ENCODE results near the gene TAF6L.
A peak's percentile ranks its signal among the peaks of the same experiment; 100 is the strongest.
"Not testable (repeated sequence)": the region's sequence is repeated elsewhere in the genome, so short reads cannot be mapped to it uniquely, and the experiment has no call there.

The TAF6L gene, protein sequence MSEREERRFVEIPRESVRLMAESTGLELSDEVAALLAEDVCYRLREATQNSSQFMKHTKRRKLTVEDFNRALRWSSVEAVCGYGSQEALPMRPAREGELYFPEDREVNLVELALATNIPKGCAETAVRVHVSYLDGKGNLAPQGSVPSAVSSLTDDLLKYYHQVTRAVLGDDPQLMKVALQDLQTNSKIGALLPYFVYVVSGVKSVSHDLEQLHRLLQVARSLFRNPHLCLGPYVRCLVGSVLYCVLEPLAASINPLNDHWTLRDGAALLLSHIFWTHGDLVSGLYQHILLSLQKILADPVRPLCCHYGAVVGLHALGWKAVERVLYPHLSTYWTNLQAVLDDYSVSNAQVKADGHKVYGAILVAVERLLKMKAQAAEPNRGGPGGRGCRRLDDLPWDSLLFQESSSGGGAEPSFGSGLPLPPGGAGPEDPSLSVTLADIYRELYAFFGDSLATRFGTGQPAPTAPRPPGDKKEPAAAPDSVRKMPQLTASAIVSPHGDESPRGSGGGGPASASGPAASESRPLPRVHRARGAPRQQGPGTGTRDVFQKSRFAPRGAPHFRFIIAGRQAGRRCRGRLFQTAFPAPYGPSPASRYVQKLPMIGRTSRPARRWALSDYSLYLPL

GRCh38 chr11:62771144-62772021 lies at the start of gene TAF6L:
TSS of gene TAF6L (plus strand) at chr11:62771396. CDS start at chr11:62775784, 4,388 bp downstream.
- DNase-seq = peak; percentile 97

DNA sequence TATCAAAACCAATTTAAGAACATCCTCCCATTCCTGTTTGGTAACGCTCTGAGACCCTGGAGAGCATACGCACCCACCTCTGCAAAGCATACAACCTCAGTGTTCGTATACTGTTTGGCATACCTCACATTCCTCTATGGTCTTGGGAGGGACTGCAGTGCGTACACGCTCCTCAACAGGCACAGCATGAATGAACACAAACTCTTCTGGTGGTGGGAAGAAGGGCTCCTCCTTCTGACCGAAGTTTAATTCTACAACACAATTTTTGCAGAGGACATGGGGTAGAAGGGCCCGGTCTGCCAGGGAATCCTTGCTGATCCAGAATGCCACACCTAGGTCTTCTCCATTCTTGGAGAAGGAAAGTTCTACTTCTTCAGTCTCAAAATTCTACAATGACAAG lies 49.2 kb upstream of the TAF6L start:
- no peak for DNase-seq

DNA sequence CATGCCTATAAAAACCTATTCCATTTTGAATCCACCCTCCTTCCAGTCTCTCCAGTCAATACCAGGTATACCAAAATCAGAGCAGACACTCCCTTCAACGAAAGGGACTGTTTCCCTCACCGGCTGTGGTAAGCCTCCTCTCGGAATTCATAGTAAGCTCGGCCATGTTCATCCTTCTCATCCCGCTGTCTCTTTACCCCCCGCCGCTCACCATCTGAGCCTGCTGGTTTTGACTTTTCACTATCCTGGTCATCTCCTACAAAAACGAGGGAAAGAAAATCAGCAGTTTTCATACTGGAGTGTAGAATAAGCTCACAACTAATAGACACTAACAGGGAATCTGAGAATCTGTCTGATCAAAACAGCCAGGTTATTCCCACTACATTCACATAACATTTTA lies 47.0 kb upstream of the TAF6L start:
- no peak for DNase-seq

GRCh38 chr11:62725646-62726045 lies 45.5 kb upstream of the TAF6L start:
- no peak for DNase-seq

DNA sequence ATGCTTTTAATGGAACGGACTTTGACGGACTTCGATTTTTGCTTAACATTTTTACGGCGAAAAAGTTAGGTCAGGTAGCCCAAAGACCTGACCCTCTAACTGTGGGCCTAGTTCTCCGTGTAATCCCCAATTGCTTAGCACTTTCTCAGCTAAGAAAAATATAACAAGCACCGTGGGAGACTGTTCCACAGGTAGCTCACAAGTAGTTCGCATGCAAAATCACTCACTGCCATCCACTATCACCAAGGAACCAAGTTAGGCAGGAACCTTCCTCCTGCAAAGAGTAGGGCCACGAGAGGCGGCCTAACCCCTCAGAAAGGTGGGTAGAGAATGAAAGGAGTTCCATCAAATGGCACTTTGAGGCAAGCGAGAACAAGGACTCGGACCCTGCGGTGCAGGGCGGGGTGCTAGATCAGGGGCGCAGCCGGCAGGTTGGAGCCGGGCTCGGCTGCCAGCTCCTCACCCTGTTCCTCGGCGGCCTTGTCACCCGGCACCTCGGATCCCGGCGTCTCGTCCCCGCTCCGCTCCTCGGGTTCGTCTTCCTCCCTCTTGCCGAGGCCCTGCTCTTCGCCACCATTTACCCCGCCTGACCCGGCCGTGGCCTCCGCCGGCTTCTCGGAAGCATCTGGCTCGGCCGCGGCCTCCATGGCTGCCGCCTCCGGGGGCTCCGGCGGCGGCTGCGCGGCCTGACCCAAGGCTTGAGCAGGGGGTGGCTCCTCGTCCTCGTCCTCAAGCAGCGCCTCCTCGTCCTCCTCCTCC lies 44.9 kb upstream of the TAF6L start:
- DNase-seq = no peak

- DNase-seq = no peak
Observed at GRCh38 chr11:62726915-62727164, 44.4 kb upstream of the TAF6L start.

- peak; percentile 100 for DNase-seq
Observed at GRCh38 chr11:62727165-62727871, 43.9 kb upstream of the TAF6L start, which contains the start of gene HNRNPUL2. TSS of gene HNRNPUL2 (minus strand) at chr11:62727457. CDS start at chr11:62727156, 301 bp downstream.

DNA sequence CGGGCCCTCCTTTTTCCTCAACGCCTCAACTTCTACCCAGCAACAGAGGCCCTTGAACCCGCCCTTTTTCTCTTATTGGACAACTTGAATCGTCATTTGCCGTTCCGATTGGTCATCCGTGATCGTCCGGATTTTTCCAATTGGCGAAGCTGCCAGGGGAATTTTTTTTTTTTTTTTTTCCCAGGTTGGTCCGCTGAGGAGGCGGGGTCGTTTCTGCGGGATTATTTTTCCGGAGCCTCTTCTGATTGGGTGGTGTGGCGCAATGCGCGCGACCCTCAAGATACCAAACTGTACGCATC lies 43.4 kb upstream of the TAF6L start:
- DNase-seq = peak; percentile 99

DNA sequence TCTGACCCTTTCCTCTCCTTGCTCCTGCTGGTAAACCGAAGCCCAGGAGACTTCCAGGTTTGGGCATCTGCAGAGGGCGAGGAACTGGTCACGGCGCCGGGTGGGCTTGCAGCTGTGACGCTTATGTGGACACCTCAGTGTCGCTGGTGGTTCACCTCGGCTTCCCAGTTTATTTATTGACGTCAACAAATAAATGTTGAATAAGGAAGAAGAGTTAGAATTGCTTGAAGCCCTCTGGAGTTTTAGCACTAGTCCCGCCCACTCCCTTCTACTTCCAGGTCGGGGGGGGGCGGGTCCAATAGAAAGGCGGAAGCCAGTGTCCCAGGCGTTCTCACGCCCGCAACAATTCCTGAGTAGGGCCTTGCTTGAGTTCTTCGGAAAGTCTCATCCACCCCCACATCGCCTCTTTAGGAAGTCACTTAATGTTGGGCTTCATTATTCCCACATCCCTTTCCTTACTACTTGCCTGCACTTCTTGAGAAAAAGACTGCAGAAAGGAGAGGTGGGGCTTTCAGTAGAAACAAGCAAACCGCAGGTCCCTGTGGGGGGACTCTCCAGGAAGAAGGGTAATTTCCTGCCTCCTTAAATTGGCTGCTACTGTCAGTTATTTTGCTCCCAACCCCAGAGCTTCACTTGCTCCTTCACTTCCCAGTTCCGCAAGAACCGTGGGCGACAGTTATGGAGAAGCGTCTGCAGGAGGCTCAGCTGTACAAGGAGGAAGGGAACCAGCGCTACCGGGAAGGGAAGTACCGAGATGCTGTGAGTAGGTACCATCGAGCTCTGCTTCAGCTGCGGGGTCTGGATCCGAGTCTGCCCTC lies 42.8 kb upstream of the TAF6L start, which contains the start of gene TTC9C:
Gene TTC9C (plus strand): TSS at position 316 of the 818 bp plus-strand sequence. CDS start 363 bp downstream, at position 679.
- DNase-seq = peak; percentile 93

GRCh38 chr11:62730076-62730475 lies 41.1 kb upstream of the TAF6L start:
- DNase-seq = not testable (repeated sequence)

DNA sequence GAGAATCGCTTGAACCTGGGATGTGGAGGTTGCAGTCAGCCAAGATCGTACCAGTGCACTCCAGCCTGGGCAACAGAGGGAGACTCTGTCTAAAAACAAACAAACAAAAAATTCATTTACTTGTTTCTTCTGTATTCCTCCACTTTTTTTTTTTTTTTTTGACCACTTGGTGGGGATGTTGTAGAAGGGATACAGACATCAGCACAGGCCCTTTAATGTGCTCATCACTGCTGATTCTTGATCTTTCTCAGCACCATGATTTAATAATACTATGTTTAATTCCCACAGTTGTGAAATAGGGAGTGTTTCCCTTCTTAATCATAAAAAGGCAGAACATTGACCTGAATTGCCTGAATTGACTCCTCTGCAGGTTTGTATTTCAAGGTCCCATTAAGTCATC lies 38.4 kb upstream of the TAF6L start:
- peak; percentile 59 for DNase-seq

DNA sequence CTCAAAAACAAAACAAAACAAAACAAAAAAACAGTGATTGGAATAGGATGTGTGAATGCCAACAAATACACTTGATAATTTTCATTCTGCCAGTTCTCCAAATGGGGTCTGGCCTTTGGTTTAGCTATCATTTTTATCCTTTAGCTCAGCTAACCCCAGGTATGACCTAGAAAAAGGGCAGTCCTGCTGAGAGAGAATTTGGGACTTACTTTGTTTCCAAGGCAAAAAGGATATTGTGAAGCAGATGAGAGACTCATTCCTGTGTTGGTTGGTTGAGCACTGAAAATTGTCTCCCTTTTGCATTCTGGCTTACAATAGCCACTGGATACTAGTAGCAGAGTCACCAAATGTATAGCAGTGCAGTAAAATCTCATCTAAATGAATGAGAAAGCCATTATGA lies 34.0 kb upstream of the TAF6L start:
- no peak for DNase-seq

DNA sequence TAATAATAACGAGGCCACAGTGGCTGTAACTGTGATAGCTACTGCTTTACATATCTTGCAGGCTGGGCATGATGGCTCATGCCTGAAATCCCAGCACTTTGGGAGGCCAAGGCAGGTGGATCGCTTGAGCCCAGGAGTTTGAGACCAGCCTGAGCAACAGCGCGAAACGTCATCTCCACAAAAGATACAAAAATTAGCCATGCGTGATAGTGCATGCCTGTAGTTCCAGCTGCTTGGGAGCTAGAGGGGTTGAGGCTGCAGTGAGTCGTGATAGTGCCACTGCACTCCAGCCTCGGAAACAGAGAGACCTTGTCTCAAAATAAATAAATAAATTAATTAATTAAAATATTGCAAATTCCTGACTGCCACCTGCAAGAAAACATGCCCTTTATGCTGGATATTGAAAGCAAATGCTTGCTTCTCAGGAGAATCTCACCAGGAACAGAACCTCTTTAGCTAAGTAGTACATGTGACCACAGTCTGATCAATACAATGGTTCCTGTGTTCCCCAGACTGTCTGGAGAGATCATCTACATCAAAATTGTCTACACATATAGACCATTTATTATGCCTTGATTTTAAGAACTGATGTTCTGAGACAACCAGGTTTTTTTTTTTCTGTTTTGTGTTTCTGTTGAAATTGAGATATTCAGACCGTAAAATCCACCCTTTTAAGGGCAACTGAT lies 23.6 kb upstream of the TAF6L start:
- DNase-seq = no peak

GRCh38 chr11:62749931-62750330 lies 21.3 kb upstream of the TAF6L start:
- not testable (repeated sequence) for DNase-seq

- no peak for DNase-seq
Observed at GRCh38 chr11:62752177-62752785, 18.9 kb upstream of the TAF6L start.

DNA sequence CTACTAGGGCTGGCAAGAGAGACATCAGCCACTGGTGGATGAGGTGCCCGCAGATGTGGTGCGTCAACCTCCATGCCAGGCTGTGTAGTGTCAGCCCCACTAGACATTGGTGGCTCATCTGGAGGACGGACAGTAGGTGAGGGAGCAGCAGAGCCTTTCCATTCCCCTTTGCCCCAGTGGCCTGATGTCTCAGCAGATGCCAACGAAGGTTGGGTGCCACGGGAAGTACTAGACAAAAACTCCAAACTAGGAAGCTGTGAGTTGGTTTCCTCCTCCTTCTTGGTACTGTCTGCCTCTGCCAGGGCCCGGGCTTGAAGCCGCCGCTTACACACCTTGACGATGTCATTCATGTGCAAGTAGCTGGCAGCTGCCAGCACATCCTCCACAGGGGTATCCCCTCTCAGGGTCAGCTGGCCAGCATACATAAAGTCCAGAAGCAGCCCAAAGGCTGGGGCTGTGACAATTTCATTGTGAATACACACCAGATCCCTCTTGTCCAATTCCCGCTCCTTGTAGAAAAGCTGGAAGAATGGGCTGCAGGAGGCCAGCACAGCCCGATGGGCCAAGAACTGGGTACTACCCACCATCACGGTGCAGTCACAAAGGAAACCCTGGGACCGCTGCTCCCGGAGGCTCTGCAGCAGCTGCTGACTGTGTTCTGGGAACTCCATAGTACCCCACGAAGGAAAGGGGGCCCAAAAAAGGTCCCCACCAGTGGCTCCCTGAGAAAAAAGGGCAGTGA lies 18.0 kb upstream of the TAF6L start:
- peak; percentile 4 for DNase-seq

DNA sequence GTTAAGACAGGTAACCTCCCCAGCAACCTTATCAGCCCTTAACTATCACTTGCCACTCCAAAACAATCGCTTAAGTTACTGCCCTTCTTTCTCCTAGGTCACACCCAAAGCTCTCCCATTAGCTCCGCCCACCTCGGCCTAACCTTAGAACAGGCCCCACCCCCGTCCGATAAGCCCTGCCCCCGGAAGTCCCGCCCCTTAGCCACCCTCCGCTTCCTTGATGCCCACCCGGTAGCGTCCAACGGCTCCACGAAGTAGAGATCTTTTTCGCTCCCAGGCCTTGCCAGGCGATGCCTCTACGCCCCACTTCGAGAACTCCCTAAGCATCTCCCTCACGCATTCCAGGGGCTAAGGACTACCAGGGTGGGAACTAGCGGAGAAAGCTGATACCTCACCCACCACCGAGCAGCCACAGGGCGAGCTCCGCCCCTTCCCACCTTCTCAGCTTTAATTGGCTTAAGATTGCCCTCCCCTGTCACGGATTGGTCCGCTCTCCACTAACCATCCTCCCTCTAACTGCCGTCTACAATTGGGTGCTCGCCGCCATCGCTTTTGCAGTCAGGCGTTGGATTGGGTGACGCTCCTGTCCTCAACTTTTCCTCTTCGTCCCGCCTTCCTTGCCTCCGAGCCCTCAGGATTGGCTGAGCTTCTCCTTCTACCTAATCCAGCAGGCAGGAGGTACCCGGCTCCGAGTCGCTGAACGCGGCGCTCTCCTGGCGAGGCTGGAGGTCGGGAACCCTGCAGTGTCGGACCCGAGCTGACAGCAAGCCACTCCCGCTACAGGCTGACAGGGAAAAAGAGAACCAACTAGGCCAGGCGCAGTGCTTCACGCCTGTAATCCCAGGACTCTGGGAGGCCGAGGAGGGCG lies 17.2 kb upstream of the TAF6L start, which contains the start of gene ZBTB3:
Gene ZBTB3 (minus strand): TSS at position 425 of the 868 bp plus-strand sequence. CDS start 496 bp downstream, outside the sequence.
- peak; percentile 99 for DNase-seq

DNA sequence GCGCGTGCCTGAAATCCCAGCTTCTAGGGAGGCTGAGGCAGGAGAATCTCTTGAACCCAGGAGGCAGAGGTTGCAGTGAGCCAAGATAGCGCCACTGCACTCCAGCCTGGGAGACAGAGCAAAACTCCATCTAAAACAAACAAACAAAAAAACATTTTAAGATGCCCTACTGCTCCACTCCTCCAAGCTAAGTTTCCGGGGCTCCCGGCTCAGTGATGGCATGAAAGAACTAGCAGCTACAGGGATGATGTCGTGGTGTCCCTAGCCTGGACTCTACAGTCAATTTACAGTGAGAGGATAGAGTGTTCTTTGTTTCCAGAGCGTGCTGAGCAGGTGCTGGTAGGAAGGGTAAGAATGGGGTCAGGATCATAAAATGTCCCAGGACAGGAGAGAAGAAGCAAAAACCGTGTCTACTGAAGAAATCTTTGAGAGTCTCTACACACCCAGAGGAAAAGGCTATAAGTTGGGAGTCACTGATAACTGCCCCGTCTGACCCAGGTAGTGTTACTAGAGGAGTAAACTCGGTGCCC lies 16.0 kb upstream of the TAF6L start:
- DNase-seq = no peak
